A549 (cell line): ENCODE measurements around the gene CHTF18. TPM values are rescaled to one million over a fixed set of nuclear protein-coding genes. Genes with fewer than 3 reads are reported as not detected.
A peak's percentile ranks its signal among the peaks of the same experiment; 100 is the strongest.

ENCODE experiments used
- ATAC-seq, 2 experiments: fragments of 200-7000 bp in 1 of 2; fragments of >200 bp in 1 of 2; cut with Nextera tagmentation in 1 of 2; cut with Tn5 transposase in 1 of 2; 3 replicates each; pipeline versions ENCODE4 v1.8.0 to v1.9.1; 2018 to 2020; ENCODE audit warnings: mild to moderate bottlenecking in 1 of 2, moderate library complexity in 1 of 2
- CTCF ChIA-PET: fragments of 300-600 bp; sonication (Branson Sonifier 250); formaldehyde crosslinking; extraction: SDS; loops from one replicate; lab custom pipeline; 2021; ENCODE audit warnings: antibody characterized with exemption, inconsistent platforms; lab: Yijun Ruan, JAX
- POLR2A ChIA-PET: fragments of 350-600 bp; formaldehyde crosslinking; extraction: SDS; loops from one replicate; lab custom pipeline; 2021; ENCODE audit warnings: antibody characterized with exemption, inconsistent platforms; lab: Yijun Ruan, JAX
- DNase-seq, 2 experiments: peaks; one replicate each; pipeline versions ENCODE4 v3.0.0 to v3.0.0-alpha.2; 2011 to 2016; ENCODE audit warnings: low read depth in 1 of 2, low spot score in 1 of 2
- FAIRE-seq: peaks from 2 replicates; lab custom pipeline; 2011; peaks lifted over from hg19 to GRCh38; lab: Jason Lieb, UNC
- H3K27ac ChIP-seq, 2 experiments: fragments of >200 bp; sonication (Bioruptor Twin); formaldehyde crosslinking; 3 replicates each; pipeline ENCODE4 v1.5.1; 2016 to 2017
- H3K4me1 ChIP-seq: fragments of >200 bp; sonication (Bioruptor Twin); formaldehyde crosslinking; 3 replicates; pipeline ENCODE4 v1.6.1; 2016
- H3K4me2 ChIP-seq: fragments of >200 bp; sonication (Bioruptor Twin); formaldehyde crosslinking; 3 replicates; pipeline ENCODE4 v1.6.1; 2016
- H3K4me3 ChIP-seq: fragments of >200 bp; sonication (Bioruptor Twin); formaldehyde crosslinking; 3 replicates; pipeline ENCODE4 v1.5.1; 2016
- H3K9me3 ChIP-seq: fragments of >200 bp; sonication (Bioruptor Twin); formaldehyde crosslinking; 3 replicates; pipeline ENCODE4 v1.6.1; 2016
- ATOH8 ChIP-seq: fragments of 250-450 bp; sonication (Bioruptor Pico); IDR thresholded peaks from 2 replicates; pipeline ENCODE4 v1.5.0; 2020; ENCODE audit warnings: low read depth, mild to moderate bottlenecking, moderate library complexity
- CBX2 ChIP-seq: fragments of 200-600 bp; sonication (generic); IDR thresholded peaks from 2 replicates; pipeline ENCODE4 v1.6.1; 2016; ENCODE audit warnings: low read depth, mild to moderate bottlenecking, borderline replicate concordance
- CBX8 ChIP-seq: fragments of 200-600 bp; sonication (generic); IDR thresholded peaks from 2 replicates; pipeline ENCODE4 v1.6.1; 2016
- CHD2 ChIP-seq: fragments of 150-350 bp; IDR thresholded peaks from 2 replicates; pipeline ENCODE4 v1.6.1; 2014; ENCODE audit warnings: low read length; ENCODE audit not compliant: partially characterized antibody
- E2F6 ChIP-seq: IDR thresholded peaks from 2 replicates; pipeline ENCODE4 v1.6.1; 2012; ENCODE audit warnings: low read depth, borderline replicate concordance
- FOXS1 ChIP-seq: fragments of 250-450 bp; sonication (Bioruptor Pico); IDR thresholded peaks from 2 replicates; pipeline ENCODE4 v1.5.0; 2020; ENCODE audit warnings: mild to moderate bottlenecking, moderate library complexity
- GATA3 ChIP-seq: IDR thresholded peaks from 2 replicates; pipeline ENCODE4 v1.6.1; 2012; ENCODE audit warnings: borderline replicate concordance
- HDAC2 ChIP-seq: fragments of 200-600 bp; sonication (generic); IDR thresholded peaks from 2 replicates; pipeline ENCODE4 v1.6.1; 2016
- HOXA7 ChIP-seq: fragments of 250-450 bp; sonication (Bioruptor Pico); IDR thresholded peaks from 2 replicates; pipeline ENCODE4 v1.5.0; 2020; ENCODE audit warnings: mild to moderate bottlenecking, moderate library complexity
- HOXB5 ChIP-seq: fragments of 250-450 bp; sonication (Bioruptor Pico); IDR thresholded peaks from 2 replicates; pipeline ENCODE4 v1.5.0; 2020; ENCODE audit warnings: mild to moderate bottlenecking, moderate library complexity
- JUN ChIP-seq, 2 experiments: fragments of >200 bp; sonication (Bioruptor Twin); formaldehyde crosslinking; IDR thresholded peaks; 2 replicates in 1 of 2; 3 replicates in 1 of 2; pipeline ENCODE4 v1.6.1; 2016 to 2017
- MAZ ChIP-seq: fragments of 150-350 bp; IDR thresholded peaks from 2 replicates; pipeline ENCODE4 v1.6.1; 2014; ENCODE audit warnings: antibody characterized with exemption, low read depth, low read length, borderline replicate concordance
- NPAS2 ChIP-seq: fragments of 250-450 bp; sonication (Bioruptor Pico); IDR thresholded peaks from 2 replicates; pipeline ENCODE4 v1.8.0; 2022; ENCODE audit warnings: mild to moderate bottlenecking, moderate library complexity, borderline replicate concordance
- NR3C1 ChIP-seq: fragments of >200 bp; sonication (Bioruptor Twin); formaldehyde crosslinking; IDR thresholded peaks from 3 replicates; pipeline ENCODE4 v1.6.1; 2017
- PHF8 ChIP-seq: fragments of 200-600 bp; sonication (generic); IDR thresholded peaks from 2 replicates; pipeline ENCODE4 v1.6.1; 2016; ENCODE audit warnings: low read depth, mild to moderate bottlenecking, antibody characterized with exemption, moderate library complexity, borderline replicate concordance
- RAD21 ChIP-seq, 2 experiments: fragments of >200 bp in 1 of 2; sonication (Bioruptor Twin) in 1 of 2; formaldehyde crosslinking in 1 of 2; IDR thresholded peaks in 1 of 2; conservative IDR thresholded peaks in 1 of 2; 2 replicates in 1 of 2; 3 replicates in 1 of 2; pipeline ENCODE4 v1.6.1; 2012 to 2018; ENCODE audit warnings: inconsistent platforms in 1 of 2
- RARB ChIP-seq: fragments of 250-450 bp; sonication (Bioruptor Pico); IDR thresholded peaks from 2 replicates; pipeline ENCODE4 v1.8.0; 2021; ENCODE audit warnings: mild to moderate bottlenecking, moderate library complexity
- SMC3 ChIP-seq: fragments of >200 bp; sonication (Bioruptor Twin); formaldehyde crosslinking; IDR thresholded peaks from 3 replicates; pipeline ENCODE4 v1.6.1; 2018; ENCODE audit warnings: inconsistent platforms
- TFCP2L1 ChIP-seq: fragments of 250-450 bp; sonication (Bioruptor Pico); IDR thresholded peaks from 2 replicates; pipeline ENCODE4 v1.5.0; 2021; ENCODE audit warnings: mild to moderate bottlenecking
- USF2 ChIP-seq: fragments of 450-650 bp; IDR thresholded peaks from 2 replicates; pipeline ENCODE4 v1.6.1; 2014; ENCODE audit warnings: antibody characterized with exemption
- ZFP36 ChIP-seq: fragments of 450-650 bp; IDR thresholded peaks from 2 replicates; pipeline ENCODE4 v1.6.1; 2014; ENCODE audit warnings: borderline replicate concordance; ENCODE audit not compliant: partially characterized antibody
- ZSCAN20 ChIP-seq: fragments of 250-450 bp; sonication (Bioruptor Pico); IDR thresholded peaks from 2 replicates; pipeline ENCODE4 v1.8.0; 2022; ENCODE audit warnings: mild to moderate bottlenecking, moderate library complexity
- WGBS: methylation state at CpG from one replicate; pipeline ENCODE4 v1.1.6; 2017; ENCODE audit errors: missing lambda C conversion rate; 5-methylcytosine and 5-hydroxymethylcytosine counted together
- polyA plus RNA-seq, 4 experiments: library from polyadenylated mRNA; depleted of rRNA in 3 of 4; stranded (reverse); fragments of >200 nt; fragmentation: RNase III in 1 of 4; extraction: RNeasy Plus Mini Kit Qiagen cat#74134 plus additional on column Dnase treatment in 1 of 4; gene quantifications; 2 replicates in 3 of 4; 3 replicates in 1 of 4; pipeline ENCODE4 v1.2.3, GENCODE V29; 2011 to 2017
- TF ChIP-seq, protein P1 (sequence below): fragments of 250-450 bp; sonication (Bioruptor Pico); IDR thresholded peaks from 2 replicates; pipeline ENCODE4 v1.5.0; 2021; ENCODE audit warnings: mild to moderate bottlenecking, moderate library complexity, borderline replicate concordance

CHTF18 gene
- polyA plus RNA-seq, 2 of the 4 experiments (the other 2 are of a cell fraction): 4.8 to 36.7 TPM

- ChIA-PET POLR2A (no interaction called here), CTCF (interaction anchor here (1.1 to 10.1 kb wide), 3 partner anchors 9 to 59 kb away, joined by 3 to 205 read pairs (median 4); partner anchors contain the start of genes CHTF18, CIAO3 and RPUSD1)
- TF ChIP-seq, protein P1, sequence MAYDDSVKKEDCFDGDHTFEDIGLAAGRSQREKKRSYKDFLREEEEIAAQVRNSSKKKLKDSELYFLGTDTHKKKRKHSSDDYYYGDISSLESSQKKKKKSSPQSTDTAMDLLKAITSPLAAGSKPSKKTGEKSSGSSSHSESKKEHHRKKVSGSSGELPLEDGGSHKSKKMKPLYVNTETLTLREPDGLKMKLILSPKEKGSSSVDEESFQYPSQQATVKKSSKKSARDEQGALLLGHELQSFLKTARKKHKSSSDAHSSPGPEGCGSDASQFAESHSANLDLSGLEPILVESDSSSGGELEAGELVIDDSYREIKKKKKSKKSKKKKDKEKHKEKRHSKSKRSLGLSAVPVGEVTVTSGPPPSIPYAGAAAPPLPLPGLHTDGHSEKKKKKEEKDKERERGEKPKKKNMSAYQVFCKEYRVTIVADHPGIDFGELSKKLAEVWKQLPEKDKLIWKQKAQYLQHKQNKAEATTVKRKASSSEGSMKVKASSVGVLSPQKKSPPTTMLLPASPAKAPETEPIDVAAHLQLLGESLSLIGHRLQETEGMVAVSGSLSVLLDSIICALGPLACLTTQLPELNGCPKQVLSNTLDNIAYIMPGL (CRISPR knock-in tag): no peak
- TF ChIP-seq GATA3 (no peak), CBX8 (no peak), RARB (CRISPR knock-in tag) (no peak), FOXS1 (CRISPR knock-in tag) (no peak), ATOH8 (CRISPR knock-in tag) (no peak), SMC3 (no peak), HOXA7 (CRISPR knock-in tag) (no peak), MAZ (no peak), NR3C1 (no peak), HOXB5 (no peak)
- H3K4me3 ChIP-seq: no peak overlapping the region
- H3K9me3 ChIP-seq: no peaks in the 10 kb centered on the region
- no peak for FAIRE-seq
- WGBS: 78% methylated on average over 6 of the region's 11 CpGs
- H3K4me2 ChIP-seq: no peak overlapping the region
- no peak overlapping the region for H3K27ac ChIP-seq
- 0 out of 3 replicates have a peak, but pooled peaks cover 3% of the 10 kb centered on the region for H3K4me1 ChIP-seq
- no peak for DNase-seq
- ATAC-seq: peak; percentile 3 to 21; a peak in 3 of 6 replicates
Measured at GRCh38 chr16:778447-778846, 10.0 kb upstream of the CHTF18 start.

DNA sequence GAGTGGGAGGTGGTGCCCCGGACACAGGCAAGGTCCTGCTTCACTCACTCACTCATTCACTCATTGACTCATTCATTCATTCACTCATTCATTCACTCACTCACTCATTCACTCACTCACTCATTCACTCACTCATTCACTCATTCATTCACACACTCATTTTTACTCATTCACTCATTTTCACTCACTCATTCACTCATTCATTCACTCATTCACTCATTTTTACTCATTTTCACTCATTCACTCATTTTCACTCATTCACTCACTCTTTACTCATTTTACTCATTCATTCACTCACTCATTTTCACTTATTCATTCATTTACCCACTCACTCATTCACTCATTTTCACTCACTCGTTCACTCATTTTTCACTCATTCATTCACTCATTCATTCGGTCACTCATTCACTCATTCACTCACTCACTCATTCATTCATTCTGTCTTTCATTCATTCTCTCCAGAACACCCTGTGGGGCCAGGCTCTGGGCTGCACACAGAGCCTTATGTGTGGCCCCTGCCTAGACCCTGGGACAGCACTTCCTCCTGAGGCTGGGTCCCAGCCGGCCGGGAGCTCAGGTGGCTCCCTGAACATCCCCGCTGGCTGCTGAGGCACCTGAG, 9.4 kb upstream of the CHTF18 start:
- ChIA-PET CTCF (interaction anchor here (1.1 to 10.1 kb wide), 4 partner anchors 9 to 66 kb away, joined by 3 to 205 read pairs (median 6); partner anchors contain the start of genes CHTF18, CIAO3 and RPUSD1), POLR2A (no interaction called here)
- TF ChIP-seq TFCP2L1 (CRISPR knock-in tag) (no peak), ZFP36 (no peak), HDAC2 (no peak)
- Histone ChIP-seq H3K4me1 (peaks cover 8% of the 10 kb centered on the region; the same call in 1 of the 3 replicates), H3K9me3 (no peaks in the 10 kb centered on the region), H3K27ac (no peak overlapping the region), H3K4me3 (no peak overlapping the region), H3K4me2 (no peak overlapping the region)
- no peak for FAIRE-seq
- no peak for ATAC-seq
- 80% methylated on average over 6 of the region's 6 CpGs for WGBS
- DNase-seq: no peak

GRCh38 chr16:779561-779960, 8.9 kb upstream of the CHTF18 start:
- Histone ChIP-seq H3K9me3 (no peaks in the 10 kb centered on the region), H3K4me1 (peaks cover 9% of the 10 kb centered on the region; the same call in 1 of the 3 replicates), H3K27ac (no peak overlapping the region), H3K4me3 (no peak overlapping the region), H3K4me2 (no peak overlapping the region)
- ChIA-PET CTCF (interaction anchor here (1.6 to 10.1 kb wide), 3 partner anchors 8 to 67 kb away, joined by 4 to 205 read pairs (median 7); partner anchors contain the start of genes CHTF18, CIAO3 and RPUSD1), POLR2A (no interaction called here)
- no peak for TF ChIP-seq MAZ
- TF ChIP-seq JUN (IDR thresholded peaks at IDR 0.05): no peak
- no peak for TF ChIP-seq ZFP36
- no peak for TF ChIP-seq USF2
- TF ChIP-seq ZSCAN20 (CRISPR knock-in tag): no peak
- no peak for TF ChIP-seq CHD2
- no peak for TF ChIP-seq HDAC2
- TF ChIP-seq E2F6: no peak
- no peak for TF ChIP-seq CBX2
- TF ChIP-seq PHF8: no peak
- TF ChIP-seq NPAS2 (CRISPR knock-in tag): no peak
- TF ChIP-seq RAD21 (conservative IDR thresholded peaks at IDR 0.05 in 1 of 2, IDR thresholded peaks at IDR 0.05 in 1 of 2): no peak
- ATAC-seq: no peak
- DNase-seq: no peak
- no peak for FAIRE-seq
- WGBS: 61% methylated on average over 10 of the region's 13 CpGs
